CD4-positive, alpha-beta T cell treated with Interleukin-17A for 4 hours (primary cell): Measurements from ENCODE around the gene PAX5.

Source experiments
- DNase-seq: peaks from one replicate; pipeline ENCODE4 v3.0.0-alpha.2; 2020; ENCODE audit warnings: mixed read lengths

The PAX5 gene

DNA sequence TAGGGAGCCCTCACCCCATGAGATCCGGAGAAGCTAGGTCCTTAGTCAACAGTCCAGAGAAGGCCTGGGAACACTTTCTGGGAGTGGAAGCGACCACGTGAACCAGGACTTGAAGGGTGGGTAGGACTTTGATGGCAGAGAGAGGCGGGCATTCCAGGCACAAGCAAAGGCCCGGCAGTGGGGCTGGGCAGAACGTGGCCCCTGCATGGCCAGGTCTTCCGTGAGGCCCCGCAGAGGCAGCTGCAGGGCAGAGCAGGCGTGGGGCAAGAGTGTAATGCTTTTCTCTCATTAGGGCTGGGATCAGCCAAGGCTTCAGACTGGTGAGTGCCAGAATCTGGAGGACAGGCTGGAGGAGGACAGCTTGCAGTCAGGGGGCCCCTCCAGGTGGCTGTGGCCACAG is 184.1 kb downstream of the PAX5 start:
- DNase-seq, result no peak

DNA sequence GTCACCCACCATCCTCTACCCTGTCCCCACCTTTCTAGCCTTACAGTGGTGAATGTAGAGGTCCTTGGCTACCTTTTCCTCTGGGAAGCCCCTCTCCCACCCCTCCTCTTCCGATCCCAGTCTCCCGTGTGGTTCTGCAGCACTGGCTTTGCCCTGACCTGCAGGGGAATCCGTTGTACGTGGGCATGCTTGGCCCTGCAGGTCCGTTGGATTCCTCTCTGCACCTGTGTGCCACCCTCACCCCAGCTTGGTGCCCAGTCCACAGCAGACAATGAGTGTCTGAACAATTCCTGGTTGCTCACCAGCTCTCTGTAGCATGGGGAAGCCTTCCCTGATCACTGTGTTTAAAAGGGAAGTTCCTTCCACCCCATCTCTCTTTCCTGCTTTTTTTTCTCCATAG is 185.1 kb downstream of the PAX5 start:
- no peak for DNase-seq

DNA sequence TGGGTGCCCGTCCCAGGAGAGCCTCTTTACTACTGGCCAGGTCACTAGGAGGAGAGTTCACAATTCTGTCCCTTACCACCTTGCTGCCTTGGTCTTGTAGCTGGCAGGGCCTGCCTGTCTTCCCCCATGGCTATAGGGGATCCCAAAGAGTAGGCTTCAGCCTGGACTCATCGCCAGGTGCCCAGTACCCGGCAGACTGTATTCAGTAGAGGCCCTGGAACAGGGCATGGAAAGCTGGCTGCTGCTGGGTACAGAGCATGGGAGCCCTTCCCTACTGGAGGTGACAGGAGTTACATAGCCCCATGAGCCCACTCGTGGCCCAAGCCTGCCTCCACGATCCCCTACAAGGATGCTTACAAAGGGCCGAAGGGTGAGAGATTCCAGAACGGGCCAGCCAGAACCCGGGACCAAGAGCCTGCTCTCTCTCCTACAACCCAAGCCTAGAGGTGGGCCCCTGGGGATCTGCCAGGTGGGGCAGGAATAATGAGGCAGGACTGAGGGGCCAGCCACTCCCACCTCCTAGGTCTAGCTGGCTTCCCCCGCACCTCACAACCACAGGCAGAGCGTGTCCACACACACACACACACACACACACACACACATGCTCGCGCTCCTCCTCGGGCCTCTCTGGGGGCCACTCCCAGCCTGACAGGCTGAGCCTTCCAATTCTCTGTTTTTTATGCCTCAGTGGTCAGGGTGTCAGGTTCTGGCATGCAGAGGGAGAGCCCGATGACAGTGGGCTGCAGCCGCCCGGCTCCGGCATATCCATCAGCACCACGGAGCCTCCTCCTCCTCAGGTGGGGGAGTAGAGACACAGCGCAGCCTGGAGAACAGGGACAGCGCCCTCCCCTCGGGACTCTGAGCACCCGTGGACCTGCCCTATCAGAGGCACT is 186.0 kb downstream of the PAX5 start:
- no peak for DNase-seq

DNA sequence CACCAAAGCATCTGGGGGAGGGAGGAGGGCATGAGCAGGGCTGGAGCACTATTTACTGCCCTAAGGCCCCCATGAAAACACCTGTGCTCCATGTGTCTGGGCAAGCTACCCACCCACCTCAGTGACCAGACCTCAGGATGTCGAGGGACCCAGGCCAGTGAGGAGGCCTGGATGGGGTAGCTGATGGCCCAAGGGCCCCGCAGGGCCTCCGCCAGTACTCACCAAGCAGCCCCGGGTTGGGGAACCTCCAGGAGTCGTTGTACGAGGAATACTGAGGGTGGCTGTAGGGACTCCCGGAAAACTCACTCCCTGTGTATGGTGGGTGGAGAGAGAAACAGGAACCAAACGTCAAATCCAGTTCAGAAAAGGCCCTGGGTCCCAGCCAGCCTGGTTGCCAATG is 187.4 kb downstream of the PAX5 start:
- DNase-seq, result no peak

DNA sequence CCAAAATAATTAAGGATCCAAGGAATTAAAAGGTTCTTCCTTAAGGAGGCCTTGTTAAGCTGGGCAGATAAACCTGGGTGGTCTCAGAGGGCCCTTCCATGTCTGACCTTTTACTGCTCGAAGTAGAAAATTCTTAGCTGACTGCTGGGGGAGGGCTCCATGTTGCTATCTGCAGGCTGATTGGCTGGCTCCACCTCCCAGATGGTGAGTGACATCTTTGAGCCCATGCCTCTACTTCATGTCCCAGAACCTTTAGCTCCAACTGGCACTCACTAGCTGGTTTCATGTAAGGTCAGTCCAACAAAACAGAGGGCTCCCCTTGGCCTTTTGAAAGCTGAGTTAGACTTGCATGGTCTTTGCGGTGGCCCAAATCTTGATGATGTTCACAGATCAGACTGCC is 188.2 kb downstream of the PAX5 start:
- DNase-seq, result no peak

DNA sequence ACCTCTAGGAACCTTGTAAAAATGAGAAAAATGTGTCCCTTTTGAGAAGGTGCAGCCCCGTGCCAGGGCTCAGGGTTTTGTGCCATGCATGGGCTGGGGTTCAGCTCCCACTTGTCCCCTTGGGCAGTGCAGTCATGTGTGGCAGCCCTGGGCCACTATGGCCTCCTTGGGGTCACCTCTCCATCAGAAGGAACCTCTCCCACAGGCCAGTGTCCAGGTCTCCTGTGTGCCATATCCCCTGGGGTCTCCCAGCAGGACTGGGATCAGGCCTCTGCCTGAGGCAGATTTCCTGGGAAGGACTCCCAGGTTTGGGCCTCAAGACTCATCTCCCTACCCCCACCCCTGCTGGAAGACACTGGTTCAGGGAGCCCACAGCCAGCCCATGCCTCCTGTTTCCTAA is 189.1 kb downstream of the PAX5 start:
- DNase-seq, result no peak

DNA sequence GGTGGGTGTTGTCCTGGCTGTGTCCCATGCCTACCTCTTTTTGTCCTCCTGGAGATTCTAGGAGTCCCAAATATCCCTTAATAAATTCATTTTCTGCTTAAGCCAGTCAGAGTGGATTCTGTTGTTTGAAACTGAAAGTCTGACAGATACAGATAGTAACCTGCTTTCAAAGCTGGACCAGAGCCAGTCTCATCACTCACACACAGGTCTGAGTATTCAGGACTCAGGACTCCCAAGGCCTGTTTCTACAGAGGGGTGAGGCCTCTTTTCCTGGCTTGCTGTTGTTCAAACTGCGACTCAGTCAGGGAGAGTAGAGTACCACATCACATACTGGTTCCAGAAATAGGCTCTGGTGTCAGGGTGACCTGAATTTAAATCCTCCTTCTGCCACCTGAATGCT is 190.1 kb downstream of the PAX5 start:
- no peak for DNase-seq

DNA sequence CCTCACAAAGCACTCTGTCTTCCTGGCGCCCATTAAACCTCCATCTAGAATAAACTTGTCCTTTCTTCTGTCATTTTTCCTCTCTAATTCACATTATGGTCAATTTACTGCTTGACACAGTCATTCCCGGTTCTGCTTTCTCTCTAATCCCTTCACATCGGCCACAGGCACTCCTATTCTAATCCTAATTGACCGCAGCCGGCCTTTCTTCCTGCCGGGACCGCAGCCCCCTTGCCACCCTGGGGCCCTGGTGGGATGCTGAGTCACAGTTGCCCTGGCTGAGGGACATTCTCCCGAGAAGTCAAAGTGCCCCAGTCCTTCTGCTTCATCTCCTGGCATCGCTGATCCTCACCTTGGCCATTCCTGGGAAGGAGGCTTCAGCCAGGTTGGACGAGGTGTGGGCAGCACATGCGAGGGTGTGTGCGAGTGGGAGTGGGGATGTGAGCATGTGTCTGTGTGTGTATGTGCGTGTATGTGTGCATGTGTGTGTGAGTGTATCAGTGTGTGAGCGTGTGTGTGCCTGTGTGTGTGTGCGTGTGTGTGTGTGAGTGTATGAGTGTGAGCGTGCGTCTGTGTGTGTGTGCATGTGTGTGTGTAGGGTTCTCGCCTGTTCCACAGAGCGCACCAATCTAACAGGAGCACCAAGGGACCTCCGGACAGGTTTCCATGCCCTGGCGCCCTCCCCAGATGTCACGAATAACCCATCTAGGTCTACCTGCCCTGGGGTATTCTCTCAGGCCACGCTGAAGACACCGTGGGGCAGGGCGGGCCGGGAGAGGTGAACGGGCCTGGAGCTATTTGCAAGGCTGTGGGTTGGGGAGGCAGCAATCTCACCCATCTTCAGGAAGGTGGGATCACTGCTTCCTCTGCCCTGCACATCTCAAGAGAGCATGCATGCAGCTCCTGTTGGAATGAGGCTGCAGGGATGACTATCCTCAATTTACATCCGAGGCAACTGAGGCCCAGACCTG is 191.2 kb downstream of the PAX5 start:
- no peak for DNase-seq

DNA sequence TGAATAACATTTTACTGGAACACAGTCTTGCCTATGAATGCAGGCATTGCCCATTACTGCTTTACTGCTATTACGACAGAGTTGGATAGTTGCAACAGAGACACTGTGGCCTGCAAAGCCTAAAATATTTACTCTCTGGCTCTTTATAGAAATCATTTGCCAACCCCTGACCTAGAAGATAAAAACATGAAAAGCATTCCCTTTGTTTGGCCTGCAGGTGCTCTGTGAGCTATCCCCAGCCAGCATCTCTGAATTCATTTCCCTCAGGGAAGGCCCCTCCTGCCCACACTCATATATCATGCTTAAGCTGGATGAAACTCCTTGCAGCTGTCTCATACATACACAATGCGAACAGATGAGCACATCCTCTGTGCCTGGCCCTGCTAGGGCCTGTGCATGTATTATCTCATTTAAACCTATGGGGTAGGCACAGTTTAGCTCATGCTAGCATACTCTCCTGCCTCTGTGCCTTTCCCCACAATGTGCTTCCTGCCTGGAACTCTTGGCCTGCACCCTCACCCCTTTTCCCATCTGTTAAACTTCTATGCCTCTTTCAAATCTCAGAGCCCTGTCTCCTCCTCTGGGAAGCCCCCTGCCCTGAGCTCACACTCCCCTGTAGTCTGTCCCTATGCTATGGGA is 193.1 kb downstream of the PAX5 start:
- DNase-seq, result no peak

DNA sequence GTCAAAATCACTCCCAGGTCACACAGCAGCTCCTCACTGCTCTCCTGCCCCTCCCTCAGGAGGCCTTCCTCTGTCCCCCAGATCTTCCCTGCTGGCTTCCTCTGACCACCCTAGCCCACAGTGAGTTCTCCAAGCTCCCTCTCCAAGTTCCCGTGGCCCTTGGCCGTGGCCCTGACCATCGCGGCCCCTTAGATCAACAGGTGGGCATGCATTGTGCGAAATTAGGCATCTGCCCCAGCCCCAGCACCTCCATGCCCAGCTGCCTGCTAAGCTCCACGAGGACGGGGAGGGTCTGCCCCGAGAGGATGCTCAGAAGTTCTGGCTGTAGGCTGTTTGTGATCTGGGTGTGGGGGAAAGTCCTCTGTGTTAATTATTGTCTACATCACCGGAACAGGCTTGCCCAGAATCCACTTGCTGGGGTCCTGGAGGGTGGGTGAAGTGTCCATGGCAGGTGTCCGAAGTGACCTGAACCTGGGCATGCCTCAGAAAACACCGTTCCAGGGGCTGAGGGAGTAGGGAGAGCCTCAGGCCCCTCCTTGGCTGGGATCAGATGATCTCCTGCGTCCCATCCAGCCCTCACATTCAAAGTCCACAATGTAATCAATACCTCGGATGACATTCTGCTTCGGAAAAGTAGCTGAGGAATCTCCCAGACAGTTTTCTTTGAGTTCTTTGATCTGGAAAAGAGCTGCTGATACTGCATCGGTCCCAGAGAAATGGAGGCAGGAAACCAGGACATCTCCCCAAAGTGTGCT is 194.8 kb downstream of the PAX5 start:
- DNase-seq, result no peak

DNA sequence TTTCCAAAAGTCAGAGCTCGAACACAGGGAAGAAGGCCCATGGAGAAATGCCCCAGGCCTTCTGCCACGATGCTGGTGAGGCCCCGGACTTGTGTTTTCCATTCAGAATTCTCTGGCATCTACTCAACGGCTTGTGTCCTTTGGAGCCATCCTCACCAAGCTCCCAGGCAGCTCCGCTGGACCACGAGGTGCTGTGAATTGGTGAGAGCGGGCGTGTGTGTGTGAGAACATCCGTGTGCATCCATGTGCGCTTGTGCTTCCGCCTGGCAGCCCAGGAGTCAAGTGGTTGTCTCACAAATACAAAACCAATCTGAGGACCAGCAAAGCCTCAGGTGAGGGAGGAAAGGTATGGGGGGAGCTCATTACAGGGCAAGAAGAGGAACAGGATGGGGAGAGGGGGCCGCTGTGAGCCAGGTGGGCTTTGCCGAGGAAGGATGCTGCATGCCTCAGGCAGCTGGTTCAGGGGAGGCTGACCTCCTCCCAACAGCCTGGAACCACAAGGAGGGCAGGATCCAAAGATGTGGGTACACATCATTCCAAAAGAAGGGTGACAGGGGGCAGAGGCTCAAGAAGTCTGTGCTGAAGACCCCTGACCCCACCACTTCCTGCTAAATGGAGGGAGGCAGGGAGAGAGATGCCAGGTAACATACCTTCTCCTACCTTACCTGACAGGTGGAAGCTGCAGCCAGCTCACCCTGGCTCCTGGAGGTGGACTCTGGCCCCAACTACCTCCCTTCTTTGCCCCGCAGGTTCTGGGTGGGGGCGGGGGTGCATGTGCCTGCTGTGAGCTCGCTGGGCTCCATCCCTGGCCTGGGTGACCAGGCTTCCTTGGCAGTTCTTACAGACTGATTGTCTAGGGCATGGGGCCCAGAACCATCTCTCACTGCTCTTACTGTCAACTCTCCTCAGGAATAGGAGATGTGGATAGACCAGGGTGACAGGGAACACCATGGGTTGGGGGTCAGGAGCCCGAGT is 196.3 kb downstream of the PAX5 start:
- no peak for DNase-seq

DNA sequence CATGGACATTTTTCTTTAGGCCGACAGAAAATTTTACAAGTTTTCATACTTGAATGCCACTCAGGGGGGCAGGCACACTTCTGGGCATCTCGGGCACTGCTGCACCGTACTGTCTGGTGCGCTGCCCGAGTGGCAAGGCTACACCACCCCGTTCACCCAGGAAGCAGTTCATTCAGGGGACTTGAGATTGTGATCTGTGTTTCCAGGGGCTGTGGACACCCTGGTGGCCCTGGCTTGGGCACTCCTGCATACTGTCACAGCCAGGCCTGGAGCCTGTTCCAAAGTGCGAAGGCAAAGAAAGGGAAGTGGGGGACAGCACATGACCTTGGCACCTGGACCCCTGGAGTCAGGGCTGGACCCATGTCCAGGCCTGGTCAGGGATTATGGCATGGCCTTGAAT is 197.6 kb downstream of the PAX5 start:
- no peak for DNase-seq

DNA sequence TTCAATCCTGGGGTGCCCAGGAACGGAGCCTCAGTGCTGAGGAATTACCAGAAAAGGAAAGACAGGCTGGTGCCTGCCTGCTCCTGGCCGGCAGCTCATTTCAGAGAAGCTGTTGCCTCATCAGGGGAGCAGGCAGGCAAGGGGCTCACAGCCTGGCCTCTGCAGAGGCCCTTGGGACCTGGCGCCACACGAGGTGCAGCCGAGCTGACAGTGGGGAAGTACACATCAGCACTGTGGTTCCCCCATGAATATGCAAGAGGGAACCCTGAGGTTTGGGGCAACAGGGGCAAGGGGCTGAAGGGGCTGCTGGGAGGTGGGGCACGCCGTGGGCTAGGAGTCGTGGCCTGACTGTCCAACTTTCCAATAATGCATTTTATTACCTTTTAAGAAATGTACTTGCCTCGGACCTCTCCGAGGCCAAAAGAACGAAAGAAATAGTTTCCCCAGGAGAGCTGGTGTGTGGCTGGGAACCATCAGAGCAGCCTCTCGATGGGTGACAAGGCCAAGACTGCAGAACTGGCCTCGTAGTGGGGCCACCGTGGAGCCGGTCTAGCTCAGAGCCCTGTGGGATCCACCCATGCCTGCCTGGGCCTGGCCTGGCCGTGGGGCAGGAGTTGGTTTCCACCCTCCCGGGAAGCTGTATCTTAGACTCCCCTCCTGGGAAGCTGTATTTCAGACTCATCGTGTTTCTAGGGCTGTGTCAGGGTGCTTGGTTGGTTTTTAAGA is 198.6 kb downstream of the PAX5 start:
- no peak for DNase-seq

DNA sequence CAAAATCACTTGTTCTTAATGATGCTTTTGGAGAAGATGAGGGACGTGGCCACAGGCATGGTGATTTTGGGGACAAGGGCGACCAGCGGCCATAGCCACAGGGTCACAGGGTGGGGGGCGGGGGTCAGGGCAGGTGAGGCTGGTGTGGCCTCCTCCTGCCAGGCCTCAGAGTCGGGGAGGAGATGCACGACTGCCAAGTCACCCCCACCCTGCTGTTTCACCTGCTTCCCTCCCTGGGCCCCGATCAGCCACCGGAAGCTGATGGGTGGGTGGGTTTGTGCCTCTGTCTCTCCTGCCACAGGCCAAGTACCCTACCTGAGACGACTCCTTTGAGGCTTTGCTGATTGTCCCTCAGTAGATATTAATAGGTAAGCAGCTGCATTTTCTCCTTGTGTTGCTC is 199.3 kb downstream of the PAX5 start:
- no peak for DNase-seq

DNA sequence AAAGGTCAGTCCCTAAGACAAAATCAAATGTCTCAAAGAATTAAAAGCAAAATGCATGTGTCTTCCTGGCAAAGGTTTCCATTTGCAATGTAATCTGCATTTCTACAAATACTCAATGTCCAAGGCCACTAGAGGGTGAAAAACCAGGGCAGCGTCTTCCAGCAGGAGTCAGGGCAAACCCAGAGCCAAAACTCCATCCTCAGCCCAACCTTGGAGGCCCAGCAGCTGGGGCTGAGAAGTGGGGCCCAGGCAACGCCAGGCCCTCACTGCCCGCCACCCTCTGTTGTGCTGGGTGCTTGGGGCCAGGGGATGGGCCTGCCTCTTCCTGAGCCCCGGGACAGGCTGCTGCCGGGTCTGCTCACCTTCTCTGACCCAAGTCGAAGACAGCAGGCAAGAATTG is 200.1 kb downstream of the PAX5 start:
- DNase-seq, result no peak

DNA sequence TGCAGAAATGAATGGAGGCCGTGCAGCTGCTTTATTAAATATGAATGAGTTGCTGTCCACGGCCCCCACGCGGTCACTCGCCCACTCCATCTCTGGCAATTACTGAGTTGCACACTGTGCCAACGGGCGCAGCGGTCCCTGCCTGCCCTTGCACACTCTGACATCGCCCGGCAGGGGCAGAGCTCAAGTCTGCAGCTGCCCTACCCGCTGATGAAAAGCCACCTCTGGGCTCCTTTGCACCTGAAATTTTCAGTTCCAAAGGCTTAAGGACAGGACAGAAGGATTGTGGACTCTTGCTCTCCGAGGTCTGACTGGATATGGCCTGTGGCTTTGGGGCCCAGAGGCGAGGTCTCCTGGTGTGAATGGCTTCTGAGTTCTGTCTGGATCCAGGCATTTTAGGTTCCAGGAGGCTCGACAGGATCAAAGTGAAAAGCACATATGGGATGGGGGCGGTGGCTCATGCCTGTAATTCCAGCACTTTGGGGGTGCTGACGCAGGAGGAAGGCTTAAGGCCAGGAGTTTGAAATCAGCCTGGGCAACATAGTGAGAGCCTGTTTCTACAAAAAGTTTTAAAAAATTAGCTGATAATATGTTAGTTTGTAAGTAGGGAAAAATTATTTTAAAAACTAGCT is 201.8 kb downstream of the PAX5 start:
- no peak for DNase-seq

DNA sequence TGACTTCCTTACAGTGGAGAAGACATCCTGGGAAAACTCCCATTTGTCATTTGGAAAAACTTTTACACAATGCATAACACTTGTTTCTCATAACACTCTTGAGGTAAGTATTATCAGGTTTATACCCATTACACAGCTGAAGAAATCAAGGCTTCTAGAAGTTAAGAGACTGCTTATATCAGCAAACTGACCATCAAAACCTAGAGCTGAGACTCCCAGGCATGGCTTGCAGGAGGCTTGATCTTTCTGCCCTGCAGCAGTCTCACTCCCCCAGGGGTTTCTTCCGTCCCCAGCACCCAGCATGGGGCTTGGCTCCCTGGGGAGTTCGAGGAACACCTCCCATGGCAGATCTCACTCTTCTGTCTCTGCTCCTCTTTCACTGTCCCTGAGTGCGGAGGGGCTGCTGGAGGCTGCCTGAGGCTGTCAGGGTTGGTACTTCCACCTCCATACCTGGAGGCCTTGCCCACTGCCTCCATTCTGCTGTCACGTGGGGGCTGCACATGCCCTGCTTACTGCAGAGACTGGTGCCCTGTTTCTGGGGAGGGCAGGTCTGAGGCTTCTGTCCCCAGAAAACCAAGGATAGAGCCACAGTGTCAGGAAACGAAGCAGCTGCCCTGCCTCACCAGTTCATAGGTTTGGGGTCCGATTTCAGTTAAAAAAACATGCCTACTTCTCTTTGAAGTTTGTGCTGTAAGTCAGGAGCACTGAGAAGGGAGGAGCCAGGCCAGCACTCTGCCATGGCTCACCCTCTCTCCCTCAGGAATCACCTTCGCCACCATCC is 202.5 kb downstream of the PAX5 start:
- no peak for DNase-seq

DNA sequence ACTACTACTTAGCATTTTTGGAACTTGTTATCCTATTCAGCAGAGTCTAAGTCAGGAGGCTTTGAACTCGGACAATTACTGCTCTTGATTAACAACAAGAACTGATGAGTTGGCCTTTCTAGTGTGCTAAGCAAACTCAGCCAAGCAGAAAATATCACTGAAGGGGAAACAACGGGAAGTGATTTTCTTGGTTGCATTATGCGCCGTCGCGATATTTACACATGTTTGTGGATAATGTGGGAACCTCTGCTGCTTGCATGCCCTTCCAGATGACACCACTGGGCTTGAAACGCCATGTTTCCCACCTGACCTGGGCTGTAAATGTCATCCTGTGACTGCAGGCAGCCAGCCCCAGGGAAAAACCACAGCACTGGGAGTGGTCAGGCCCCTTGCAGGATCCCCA is 205.5 kb downstream of the PAX5 start:
- no peak for DNase-seq

DNA sequence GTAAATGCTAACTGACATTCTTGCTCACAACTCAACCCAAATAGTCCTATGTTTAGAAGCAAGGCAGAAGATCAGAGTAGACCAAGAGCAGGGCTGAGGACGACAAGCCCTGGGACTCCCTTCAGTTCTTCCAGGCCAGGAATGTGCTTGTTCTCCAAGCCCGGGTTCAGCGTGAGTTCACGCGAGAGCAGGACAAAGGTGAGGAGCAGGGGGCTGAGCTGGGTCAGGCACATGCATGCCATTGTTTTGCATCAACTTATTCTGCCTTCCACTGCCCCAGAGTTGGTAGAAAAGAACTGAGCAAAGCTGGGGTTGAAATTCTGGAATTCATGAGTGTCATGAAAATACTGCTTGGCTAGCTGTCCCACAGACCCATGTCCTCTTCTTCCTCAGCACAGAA is 206.5 kb downstream of the PAX5 start:
- no peak for DNase-seq
